Keratinocyte (primary cell): ENCODE results near the gene NIT1. TPM values are rescaled to one million over a fixed set of nuclear protein-coding genes. Genes with fewer than 3 reads are reported as not detected.

Experiments
- DNase-seq: peaks from one replicate; pipeline ENCODE4 v3.0.0-alpha.2; 2011; ENCODE audit warnings: low read depth, missing footprints, low spot score
- FAIRE-seq: peaks from 2 replicates; lab custom pipeline; 2011; peaks lifted over from hg19 to GRCh38; lab: Jason Lieb, UNC
- H2AFZ ChIP-seq: 2 replicates; pipeline ENCODE4 v1.6.0; 2012; ENCODE audit warnings: low read length, control low read depth, inconsistent platforms; ENCODE audit not compliant: control insufficient read depth
- H3K27ac ChIP-seq: 2 replicates; pipeline ENCODE4 v1.5.1; 2011; ENCODE audit warnings: low read length; ENCODE audit not compliant: control insufficient read depth, insufficient read depth
- H3K27me3 ChIP-seq: 3 replicates; pipeline ENCODE4 v1.6.0; 2011; ENCODE audit warnings: low read length; ENCODE audit not compliant: control insufficient read depth, insufficient read depth; ENCODE audit errors: extremely low read depth
- H3K36me3 ChIP-seq, 2 experiments: 2 replicates in 1 of 2; 3 replicates in 1 of 2; pipeline ENCODE4 v1.5.1; 2011; ENCODE audit warnings: low read length in 2 of 2, mild to moderate bottlenecking in 1 of 2; ENCODE audit not compliant: control insufficient read depth in 2 of 2, insufficient read depth in 2 of 2; ENCODE audit errors: extremely low read depth in 1 of 2
- H3K4me1 ChIP-seq: 3 replicates; pipeline ENCODE4 v1.5.1; 2011; ENCODE audit warnings: low read length; ENCODE audit not compliant: control insufficient read depth, insufficient read depth; ENCODE audit errors: extremely low read depth
- H3K4me2 ChIP-seq: 3 replicates; pipeline ENCODE4 v1.6.0; 2011; ENCODE audit warnings: low read depth, low read length; ENCODE audit not compliant: control insufficient read depth, insufficient read depth; ENCODE audit errors: extremely low read depth
- H3K4me3 ChIP-seq, 3 experiments: fragments of 200-600 bp in 1 of 3; sonication (generic) in 1 of 3; 2 replicates in 2 of 3; 3 replicates in 1 of 3; pipeline ENCODE4 v1.5.1; 2011 to 2016; ENCODE audit warnings: low read length in 3 of 3, mild to moderate bottlenecking in 3 of 3, control low read depth in 2 of 3, inconsistent platforms in 1 of 3, low read depth in 1 of 3, mixed read lengths in 1 of 3, mixed run types in 1 of 3, moderate library complexity in 1 of 3; ENCODE audit not compliant: control insufficient read depth in 2 of 3, insufficient read depth in 2 of 3; ENCODE audit errors: extremely low read depth in 1 of 3
- H3K79me2 ChIP-seq: 2 replicates; pipeline ENCODE4 v1.6.0; 2012; ENCODE audit warnings: low read length; ENCODE audit not compliant: control insufficient read depth, insufficient read depth
- H3K9ac ChIP-seq: 3 replicates; pipeline ENCODE4 v1.6.0; 2011; ENCODE audit warnings: low read length; ENCODE audit not compliant: control insufficient read depth, insufficient read depth; ENCODE audit errors: extremely low read depth
- H3K9me1 ChIP-seq: 3 replicates; pipeline ENCODE4 v1.6.0; 2011; ENCODE audit warnings: low read length; ENCODE audit not compliant: control insufficient read depth, insufficient read depth; ENCODE audit errors: extremely low read depth
- H3K9me3 ChIP-seq: 2 replicates; pipeline ENCODE4 v1.5.1; 2012; ENCODE audit warnings: low read depth, low read length; ENCODE audit not compliant: control insufficient read depth
- H4K20me1 ChIP-seq: 3 replicates; pipeline ENCODE4 v1.6.0; 2011; ENCODE audit warnings: low read length; ENCODE audit not compliant: control insufficient read depth, insufficient read depth; ENCODE audit errors: extremely low read depth
- EZH2 ChIP-seq: IDR thresholded peaks from one replicate; pipeline ENCODE4 v1.6.1; 2012; ENCODE audit warnings: inconsistent platforms, mild to moderate bottlenecking, low read length, moderate library complexity
- dilution Hi-C: fragments of 300-500 bp; cut with MboI; formaldehyde crosslinking; loops from one replicate; pipeline ENCODE4 v1.7.0; 2020; ENCODE audit warnings: low sequenced_read_pairs; ENCODE audit not compliant: extremely low pct_ligation_motif_present
- polyA plus RNA-seq, 5 experiments: library from polyadenylated mRNA; depleted of rRNA in 3 of 5; stranded (reverse) in 3 of 5; stranded (forward) in 1 of 5; unstranded in 1 of 5; fragments of >200 nt; gene quantifications; 1 replicate in 1 of 5; 2 replicates in 3 of 5; 3 replicates in 1 of 5; pipeline versions ENCODE4 v1.2.1 to v1.2.3, GENCODE V29; 2011 to 2012; ENCODE audit warnings: missing spikeins in 2 of 5, low read depth in 1 of 5, low replicate concordance in 1 of 5
- TF ChIP-seq, protein P1 (sequence below), 3 experiments: IDR thresholded peaks in 1 of 3; conservative IDR thresholded peaks in 1 of 3; optimal IDR thresholded peaks in 1 of 3; 2 replicates in 2 of 3; 3 replicates in 1 of 3; pipeline versions ENCODE3 to v1.5.1; 2011; ENCODE audit warnings: low read length in 3 of 3, mild to moderate bottlenecking in 3 of 3, moderate library complexity in 2 of 3, control low read depth in 1 of 3, inconsistent platforms in 1 of 3; ENCODE audit not compliant: insufficient read depth in 2 of 3; ENCODE audit errors: extremely low read depth in 1 of 3

NIT1 gene
- polyA plus RNA-seq, 1 donor (not counting 4 experiments of a cell fraction or from before 2014, with no cell fraction given), result 22.9 TPM

DNA sequence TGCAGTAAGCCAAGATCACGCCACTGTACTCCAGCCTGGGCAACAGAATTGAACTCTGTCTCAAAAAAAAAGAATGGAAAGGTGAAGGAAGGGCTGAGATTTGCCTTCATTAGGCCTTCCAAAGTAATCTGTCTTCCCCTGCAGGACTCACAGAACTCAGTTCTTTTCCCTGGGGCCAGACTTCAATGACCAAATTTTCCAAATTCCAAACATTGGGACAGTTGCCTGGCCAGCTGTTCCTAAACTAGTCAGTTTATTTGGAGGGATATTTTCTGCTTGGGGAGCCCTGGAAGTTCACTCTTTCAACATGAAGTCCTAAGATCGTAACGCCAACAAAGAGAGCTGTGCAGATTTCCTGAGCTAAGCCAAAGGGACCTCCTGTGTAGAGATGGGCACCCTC lies 20.0 kb downstream of the NIT1 start:
- H3K36me3 ChIP-seq, result no peaks in the 10 kb centered on the region
- H3K79me2 ChIP-seq, result peaks cover 15% of the 10 kb centered on the region
- FAIRE-seq, result no peak
- no peaks in the 10 kb centered on the region for H3K9me1 ChIP-seq
- H3K9me3 ChIP-seq, result no peaks in the 10 kb centered on the region
- TF ChIP-seq, protein P1, sequence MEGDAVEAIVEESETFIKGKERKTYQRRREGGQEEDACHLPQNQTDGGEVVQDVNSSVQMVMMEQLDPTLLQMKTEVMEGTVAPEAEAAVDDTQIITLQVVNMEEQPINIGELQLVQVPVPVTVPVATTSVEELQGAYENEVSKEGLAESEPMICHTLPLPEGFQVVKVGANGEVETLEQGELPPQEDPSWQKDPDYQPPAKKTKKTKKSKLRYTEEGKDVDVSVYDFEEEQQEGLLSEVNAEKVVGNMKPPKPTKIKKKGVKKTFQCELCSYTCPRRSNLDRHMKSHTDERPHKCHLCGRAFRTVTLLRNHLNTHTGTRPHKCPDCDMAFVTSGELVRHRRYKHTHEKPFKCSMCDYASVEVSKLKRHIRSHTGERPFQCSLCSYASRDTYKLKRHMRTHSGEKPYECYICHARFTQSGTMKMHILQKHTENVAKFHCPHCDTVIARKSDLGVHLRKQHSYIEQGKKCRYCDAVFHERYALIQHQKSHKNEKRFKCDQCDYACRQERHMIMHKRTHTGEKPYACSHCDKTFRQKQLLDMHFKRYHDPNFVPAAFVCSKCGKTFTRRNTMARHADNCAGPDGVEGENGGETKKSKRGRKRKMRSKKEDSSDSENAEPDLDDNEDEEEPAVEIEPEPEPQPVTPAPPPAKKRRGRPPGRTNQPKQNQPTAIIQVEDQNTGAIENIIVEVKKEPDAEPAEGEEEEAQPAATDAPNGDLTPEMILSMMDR (optimal IDR thresholded peaks at IDR 0.05 in 1 of 3, IDR thresholded peaks at IDR 0.05 in 1 of 3, conservative IDR thresholded peaks at IDR 0.05 in 1 of 3; ENCODE audit: extremely low read depth in 1 of 3, insufficient read depth in 2 of 3, low read length in 3 of 3), result no peak
- no peak for TF ChIP-seq EZH2
- H2AFZ ChIP-seq, result no peak overlapping the region
- dilution Hi-C loops, result no loop called here
- H3K4me1 ChIP-seq, result no peaks in the 10 kb centered on the region
- no peak overlapping the region for H3K9ac ChIP-seq
- H3K27me3 ChIP-seq, result no peaks in the 10 kb centered on the region
- no peak overlapping the region for H3K27ac ChIP-seq
- no peak for DNase-seq
- H3K4me2 ChIP-seq, result no peak overlapping the region
- H4K20me1 ChIP-seq, result no peaks in the 10 kb centered on the region
- H3K4me3 ChIP-seq, result no peak overlapping the region

DNA sequence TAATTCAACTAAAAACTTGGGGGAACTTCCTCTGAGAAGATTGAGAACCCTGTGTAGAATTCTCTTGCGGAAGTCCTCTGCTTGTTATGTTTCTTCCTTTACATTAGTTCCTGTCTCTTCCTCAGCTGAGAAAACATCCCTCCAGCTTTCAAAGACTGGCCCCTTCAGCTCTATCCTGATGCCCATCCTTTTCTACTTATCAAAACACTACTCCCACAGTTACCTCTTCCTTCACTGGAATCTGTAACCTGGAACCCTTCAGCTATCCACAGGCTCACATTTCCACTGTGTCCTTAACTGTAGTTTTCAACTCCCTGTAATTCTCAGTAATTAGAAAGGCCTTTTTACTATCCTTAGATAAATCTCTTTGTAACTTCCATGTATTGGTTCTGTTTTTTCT lies 20.5 kb downstream of the NIT1 start:
- H3K36me3 ChIP-seq, result no peaks in the 10 kb centered on the region
- H3K27me3 ChIP-seq, result no peaks in the 10 kb centered on the region
- TF ChIP-seq, protein P1 (optimal IDR thresholded peaks at IDR 0.05 in 1 of 3, IDR thresholded peaks at IDR 0.05 in 1 of 3, conservative IDR thresholded peaks at IDR 0.05 in 1 of 3; ENCODE audit: extremely low read depth in 1 of 3, insufficient read depth in 2 of 3, low read length in 3 of 3), result no peak
- no peak for TF ChIP-seq EZH2
- no peak for DNase-seq
- H3K9me1 ChIP-seq, result no peaks in the 10 kb centered on the region
- dilution Hi-C loops, result no loop called here
- no peaks in the 10 kb centered on the region for H3K4me1 ChIP-seq
- H3K27ac ChIP-seq, result no peak overlapping the region
- peaks cover 15% of the 10 kb centered on the region for H3K79me2 ChIP-seq
- H3K4me3 ChIP-seq, result no peak overlapping the region
- FAIRE-seq, result no peak
- H3K4me2 ChIP-seq, result no peak overlapping the region
- H4K20me1 ChIP-seq, result no peaks in the 10 kb centered on the region
- H3K9ac ChIP-seq, result no peak overlapping the region
- no peak overlapping the region for H2AFZ ChIP-seq
- no peaks in the 10 kb centered on the region for H3K9me3 ChIP-seq
